Activated CD4-positive, alpha-beta T cell treated with anti-CD3 and anti-CD28 coated beads, Interleukin-2, Interleukin-6, amounts not matched to agents 100 ng/mL and 50 ng/mL, durations not matched to agents 16 hours and 8 hours (primary cell): ENCODE data around the gene HHIP.
"Not testable (repeated sequence)": the region's sequence is repeated elsewhere in the genome, so short reads cannot be mapped to it uniquely, and the experiment has no call there.

Experiments used
- DNase-seq: peaks from one replicate; pipeline ENCODE4 v3.0.0-alpha.2; 2020

Gene HHIP

DNA sequence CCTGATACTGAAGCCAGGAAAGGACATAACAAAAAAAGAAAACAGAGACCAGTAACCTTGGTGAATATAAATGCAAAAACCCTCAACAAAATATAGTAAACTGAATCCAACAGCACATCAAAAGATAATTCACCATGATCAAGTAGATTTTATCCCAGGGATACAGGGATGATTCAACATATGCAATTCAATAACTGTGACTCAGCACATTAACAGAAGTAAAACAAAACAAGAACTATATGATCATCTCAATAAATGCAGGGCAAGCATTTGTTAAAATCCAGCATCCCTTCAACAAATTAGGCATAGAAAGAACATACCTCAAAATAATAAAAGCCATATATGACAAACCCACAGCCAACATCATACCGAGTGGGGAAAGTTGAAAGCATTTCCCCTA, 112.0 kb downstream of the HHIP start:
- DNase-seq, result no peak

DNA sequence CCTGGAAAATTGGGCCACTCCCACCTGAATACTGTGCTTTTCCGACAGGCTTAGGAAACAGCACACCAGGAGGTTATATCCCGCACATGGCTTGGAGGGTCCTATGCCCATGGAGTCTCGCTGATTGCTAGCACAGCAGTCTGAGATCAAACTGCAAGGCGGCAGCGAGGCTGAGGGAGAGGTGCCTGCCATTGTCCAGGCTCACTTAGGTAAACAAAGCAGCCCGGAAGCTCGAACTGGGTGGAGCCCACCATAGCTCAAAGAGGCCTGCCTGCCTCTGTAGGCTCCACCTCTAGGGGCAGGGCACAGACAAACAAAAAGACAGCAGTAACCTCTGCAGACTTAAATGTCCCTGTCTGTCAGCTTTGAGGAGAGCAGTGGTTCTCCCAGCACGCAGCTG, 122.9 kb downstream of the HHIP start:
- not testable (repeated sequence) for DNase-seq

DNA sequence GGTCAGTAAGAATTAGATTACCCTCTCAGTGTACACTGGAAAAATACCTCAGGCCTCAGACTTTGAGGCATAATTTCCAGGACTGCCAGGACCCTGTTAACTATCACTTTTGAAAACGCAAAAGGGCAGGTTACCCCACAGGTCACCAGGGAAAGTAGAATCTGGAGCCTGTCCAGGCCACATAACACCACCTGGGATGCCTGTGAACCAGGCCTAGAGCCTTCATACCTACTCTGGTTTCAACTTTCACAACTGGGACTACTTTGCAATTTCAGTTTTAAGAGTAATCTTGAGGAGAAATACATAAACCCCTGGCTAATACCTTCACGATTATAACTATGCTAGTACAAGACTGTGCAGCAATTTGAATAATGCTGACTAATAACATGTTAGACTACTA, 132.4 kb downstream of the HHIP start:
- no peak for DNase-seq

DNA sequence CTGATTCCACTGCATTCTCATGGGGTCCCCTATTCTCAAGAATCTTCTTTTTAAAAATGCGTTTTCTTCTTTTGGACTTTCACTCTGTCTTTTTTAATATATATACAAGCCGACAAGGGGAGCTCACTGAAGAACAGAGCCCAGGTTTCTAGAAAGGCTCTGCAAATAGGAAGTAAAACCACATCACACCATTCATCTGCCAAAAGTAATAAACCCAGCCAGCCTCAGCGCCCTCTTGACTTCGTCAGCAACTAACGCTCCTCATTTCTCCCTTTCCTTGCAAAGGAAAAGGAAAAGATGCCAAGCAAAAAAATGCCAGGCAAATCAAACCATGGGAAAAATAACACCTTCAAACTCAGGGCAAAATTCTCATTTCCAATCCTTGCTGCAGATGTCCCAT, 136.4 kb downstream of the HHIP start:
- DNase-seq, result no peak

DNA sequence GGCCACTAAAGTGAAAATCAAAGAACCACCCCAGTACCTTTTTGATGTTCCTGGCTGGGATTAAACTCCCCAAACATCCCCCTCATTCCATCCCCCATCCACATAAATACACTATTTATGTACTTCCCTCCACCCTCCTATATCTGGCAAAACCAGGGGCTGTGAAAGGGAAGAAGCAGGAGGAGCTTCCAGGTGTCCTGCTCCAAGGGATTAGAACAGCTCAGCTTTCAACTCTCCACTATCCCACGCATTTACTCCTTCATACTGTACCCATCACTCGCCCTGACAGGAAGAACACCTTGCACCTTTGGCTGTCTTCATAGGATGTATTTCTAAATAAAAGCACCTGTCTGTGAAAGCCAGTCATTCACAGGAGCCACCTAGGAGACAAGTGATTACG, 140.0 kb downstream of the HHIP start:
- no peak for DNase-seq

DNA sequence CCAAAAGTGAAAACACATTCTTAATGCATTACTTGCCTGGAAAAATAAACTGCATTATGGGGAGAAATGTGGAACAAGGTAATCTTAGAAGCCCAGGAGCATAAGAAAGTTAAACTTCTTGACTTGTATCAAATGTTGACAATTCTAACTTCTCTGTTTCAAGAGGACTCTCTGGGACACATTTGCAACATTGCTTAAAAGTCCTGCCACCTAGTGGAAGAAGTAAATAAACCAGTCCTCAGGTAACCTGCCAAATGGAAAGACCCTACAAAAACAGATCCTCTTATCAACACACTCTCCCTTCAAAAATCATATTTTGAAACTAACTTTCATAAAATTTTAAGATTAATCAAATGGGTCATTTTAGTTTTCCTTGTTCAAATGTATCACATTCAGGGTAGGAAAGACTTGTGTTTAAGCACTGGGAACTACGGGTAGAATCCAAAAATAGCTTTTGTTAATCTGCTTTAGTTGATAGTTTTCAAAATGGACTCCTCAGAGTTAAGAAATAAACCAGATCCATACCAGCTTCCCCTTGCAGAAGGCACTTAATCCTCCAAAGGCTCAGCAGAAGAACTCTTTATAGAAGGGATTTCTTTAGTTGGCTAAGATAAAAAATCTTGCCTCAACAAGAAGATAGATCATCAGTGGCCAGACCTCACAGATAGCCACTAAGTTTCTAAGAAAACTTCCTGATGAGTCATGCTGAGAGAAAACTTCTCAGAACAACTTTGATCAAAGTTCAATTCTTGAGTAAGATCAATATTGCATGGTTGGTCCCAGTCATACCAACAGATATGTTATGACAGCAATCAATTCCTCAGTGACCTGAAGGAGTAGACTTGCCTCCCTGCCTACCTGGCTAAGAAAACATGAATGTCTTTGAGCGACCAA, 141.7 kb downstream of the HHIP start:
- peak; percentile 25 for DNase-seq

DNA sequence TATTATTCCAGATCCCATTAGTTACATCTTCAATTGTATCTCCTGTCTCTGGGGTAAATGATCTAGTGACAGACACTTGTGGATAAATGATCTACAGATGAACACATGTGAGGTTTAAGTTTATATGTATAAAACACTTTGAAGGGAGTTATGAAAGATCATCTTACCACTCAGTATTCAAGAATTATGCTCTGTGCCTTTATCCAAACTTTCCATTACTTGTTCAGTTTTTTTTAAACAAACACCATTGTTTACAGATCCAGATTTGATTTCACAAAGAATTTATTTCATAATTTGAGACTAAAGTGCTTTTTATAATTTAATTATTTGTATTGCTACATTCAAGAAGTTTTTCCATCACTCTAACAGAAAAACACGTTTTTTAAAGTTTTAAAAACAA, 142.5 kb downstream of the HHIP start:
- no peak for DNase-seq

DNA sequence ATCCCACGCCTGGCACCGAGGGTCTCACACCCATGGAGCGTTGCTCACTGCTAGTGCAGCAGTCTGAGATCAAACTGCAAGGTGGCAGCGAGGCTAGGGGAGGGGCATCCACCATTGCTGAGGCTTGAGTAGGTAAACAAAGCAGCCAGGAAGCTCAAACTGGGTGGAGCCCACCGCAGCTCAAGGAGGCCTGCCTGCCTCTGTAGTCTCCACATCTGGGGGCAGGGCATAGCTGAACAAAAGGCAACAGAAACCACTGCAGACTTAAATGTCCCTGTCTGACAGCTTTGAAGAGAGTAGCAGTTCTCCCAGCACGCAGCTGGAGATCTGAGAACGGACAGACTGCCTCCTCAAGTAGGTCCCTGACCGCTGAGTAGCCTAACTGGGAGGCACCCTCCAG, 146.0 kb downstream of the HHIP start:
- not testable (repeated sequence) for DNase-seq
